GM10266 (cell line): ENCODE measurements around the gene PDE6D.

Source experiments
- DNase-seq: peaks from one replicate; pipeline ENCODE4 v3.0.0; 2012; ENCODE audit errors: extremely low spot score
- CTCF ChIP-seq: IDR thresholded peaks from 2 replicates; pipeline ENCODE4 v1.5.1; 2012; ENCODE audit warnings: mild to moderate bottlenecking, low read depth; ENCODE audit not compliant: control insufficient read depth, insufficient read depth; ENCODE audit errors: missing control alignments

Gene PDE6D

GRCh38 chr2:231706731-231707624 is 74.1 kb downstream of the PDE6D start:
- DNase-seq, result peak; percentile 95
- TF ChIP-seq CTCF, result peak; percentile 94

- DNase-seq, result no peak
Observed at GRCh38 chr2:231704017-231704416, 77.1 kb downstream of the PDE6D start.

GRCh38 chr2:231701456-231702373 is 79.4 kb downstream of the PDE6D start:
- DNase-seq, result no peak
- TF ChIP-seq CTCF, result no peak

More at GRCh38 chr2:231704017-231704416, 77.1 kb downstream of the PDE6D start:
- no peak for TF ChIP-seq CTCF

- DNase-seq, result no peak
- no peak for TF ChIP-seq CTCF
Observed at GRCh38 chr2:231699006-231699405, 82.1 kb downstream of the PDE6D start.

- no peak for TF ChIP-seq CTCF
- DNase-seq, result no peak
Observed at GRCh38 chr2:231696004-231696367, 85.1 kb downstream of the PDE6D start.

- TF ChIP-seq CTCF, result no peak
- DNase-seq, result no peak
Observed at GRCh38 chr2:231693956-231694355, 87.1 kb downstream of the PDE6D start.
